Activated CD4-positive, alpha-beta T cell treated with anti-CD3 and anti-CD28 coated beads, Interleukin-2, amount 50 U/mL, for 4 hours (primary cell): ENCODE measurements around the gene SPR.

Source experiments
- DNase-seq, 2 experiments: peaks; one replicate each; pipeline ENCODE4 v3.0.0-alpha.2; 2020

The SPR gene

DNA sequence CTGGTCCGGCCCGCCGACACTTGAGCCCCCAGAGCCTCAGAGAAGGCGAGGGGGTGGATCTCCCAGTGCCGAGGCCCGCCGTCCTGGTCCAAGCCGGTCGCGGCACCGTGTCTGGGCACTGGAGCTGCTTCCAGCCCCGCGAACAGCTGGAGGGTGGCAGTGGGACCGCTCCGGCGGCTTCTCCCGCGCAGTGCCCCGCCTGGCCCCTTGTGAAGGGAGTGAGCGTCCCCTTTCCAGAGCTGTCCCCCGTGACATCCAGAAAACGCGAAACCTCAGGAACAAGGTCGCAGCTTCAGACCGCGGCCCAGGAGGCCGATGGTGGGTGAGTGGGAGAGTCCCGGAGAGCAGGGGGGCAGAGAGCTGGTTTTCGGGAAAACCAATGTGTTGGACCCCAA is 29.5 kb downstream of the SPR start:
- DNase-seq = no peak

DNA sequence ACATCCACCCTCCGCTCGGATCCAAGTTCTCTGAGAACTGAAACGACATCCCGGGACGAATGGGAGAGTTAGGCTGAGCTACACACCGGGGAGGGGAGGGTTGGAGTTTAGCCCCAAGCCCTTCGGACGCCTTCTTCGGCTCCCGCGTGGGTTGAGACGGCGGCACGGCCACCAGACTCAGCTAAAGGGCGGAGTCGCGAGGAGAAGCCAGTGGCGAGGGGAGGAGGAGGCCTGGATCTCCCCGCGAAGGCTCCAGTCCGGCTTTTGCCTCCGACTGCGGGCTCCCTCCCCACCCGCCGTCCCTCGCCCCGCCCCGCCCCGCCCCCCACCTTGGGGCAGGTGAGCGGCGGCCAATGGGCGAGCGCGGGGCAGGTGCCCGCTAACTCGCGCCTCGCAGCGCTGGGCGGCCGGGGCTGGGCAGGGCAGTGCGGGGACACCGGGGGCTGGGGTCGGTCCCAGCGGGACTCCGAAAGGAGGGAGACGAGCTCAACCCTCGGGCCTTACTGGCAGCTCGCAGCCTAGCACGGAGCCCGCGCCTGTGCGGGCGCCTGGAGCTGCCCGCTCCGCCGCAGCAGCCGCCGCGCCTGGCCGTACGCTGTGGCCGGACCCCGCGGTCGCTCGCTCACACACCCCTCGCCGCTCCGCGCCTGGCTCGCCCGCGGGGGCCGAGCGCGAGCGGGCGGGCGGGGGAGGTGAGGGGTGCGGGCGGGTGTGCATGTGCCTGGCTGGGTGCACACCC is 30.1 kb downstream of the SPR start, which contains the start of gene EMX1:
TSS of gene EMX1 (plus strand) at position 382 of the 739 bp plus-strand sequence. CDS start at position 716, 334 bp downstream.
- DNase-seq = peak; percentile 24 to 26

DNA sequence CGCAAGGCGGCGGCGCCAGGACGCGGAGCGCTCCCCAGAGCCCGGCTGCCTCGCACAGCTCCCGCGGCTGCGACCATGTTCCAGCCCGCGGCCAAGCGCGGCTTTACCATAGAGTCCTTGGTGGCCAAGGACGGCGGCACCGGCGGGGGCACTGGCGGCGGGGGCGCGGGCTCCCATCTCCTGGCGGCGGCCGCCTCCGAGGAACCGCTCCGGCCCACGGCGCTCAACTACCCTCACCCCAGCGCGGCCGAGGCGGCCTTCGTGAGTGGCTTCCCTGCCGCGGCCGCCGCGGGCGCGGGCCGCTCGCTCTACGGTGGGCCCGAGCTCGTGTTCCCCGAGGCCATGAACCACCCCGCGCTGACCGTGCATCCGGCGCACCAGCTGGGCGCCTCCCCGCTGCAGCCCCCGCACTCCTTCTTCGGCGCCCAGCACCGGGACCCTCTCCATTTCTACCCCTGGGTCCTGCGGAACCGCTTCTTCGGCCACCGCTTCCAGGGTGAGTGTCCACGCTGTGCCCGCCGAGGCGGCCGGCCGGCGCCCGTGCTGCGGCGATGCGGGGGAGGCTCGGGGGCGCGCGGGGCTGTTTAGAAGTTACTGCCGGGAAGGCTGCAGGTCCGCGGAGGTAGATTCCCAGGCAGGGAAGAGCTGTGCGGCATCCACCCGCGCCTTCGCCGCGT is 30.8 kb downstream of the SPR start:
- no peak for DNase-seq

DNA sequence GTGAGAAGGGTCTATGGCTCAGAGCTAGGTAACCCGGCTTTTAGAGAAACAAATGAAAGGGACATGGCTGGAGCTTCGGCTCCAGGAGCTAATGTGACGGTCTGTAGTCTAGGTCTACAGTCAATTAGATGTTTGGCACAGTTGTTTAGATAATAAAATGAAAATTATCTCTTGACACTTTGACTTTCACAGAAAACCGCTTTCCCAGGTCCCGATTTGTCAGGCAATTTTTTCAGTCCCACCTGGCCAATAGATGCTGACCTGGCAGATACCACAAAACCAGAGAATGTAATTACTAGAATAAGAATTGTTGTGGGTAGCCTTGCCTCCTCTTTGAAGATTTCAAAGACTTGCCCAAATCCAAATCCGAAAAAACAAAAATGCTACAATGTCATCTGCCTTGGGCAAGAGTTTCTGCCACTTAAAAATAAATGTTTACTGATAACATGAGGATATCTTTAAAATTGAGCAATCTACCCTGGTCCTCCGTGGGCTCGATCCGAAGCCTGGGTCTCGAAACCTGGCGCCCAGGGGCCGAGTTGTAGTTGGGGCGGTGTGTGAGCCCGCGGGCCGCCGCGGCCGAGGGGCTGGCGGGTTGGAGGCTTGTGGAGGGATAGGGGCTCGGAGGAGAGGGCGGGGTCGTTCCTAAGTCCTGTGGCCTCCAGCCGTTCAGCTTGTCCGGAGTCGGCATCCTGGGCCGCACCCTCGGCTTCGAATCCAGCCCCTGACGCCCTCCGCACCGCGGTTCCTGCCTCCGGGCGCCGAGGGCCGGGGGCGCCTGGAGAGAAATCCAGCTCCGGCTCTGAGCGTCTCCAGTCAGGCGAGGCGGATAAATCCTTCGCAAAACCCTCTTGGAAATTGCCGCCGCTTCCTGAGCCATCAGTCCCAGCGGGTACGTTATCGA is 32.5 kb downstream of the SPR start:
- DNase-seq = no peak

DNA sequence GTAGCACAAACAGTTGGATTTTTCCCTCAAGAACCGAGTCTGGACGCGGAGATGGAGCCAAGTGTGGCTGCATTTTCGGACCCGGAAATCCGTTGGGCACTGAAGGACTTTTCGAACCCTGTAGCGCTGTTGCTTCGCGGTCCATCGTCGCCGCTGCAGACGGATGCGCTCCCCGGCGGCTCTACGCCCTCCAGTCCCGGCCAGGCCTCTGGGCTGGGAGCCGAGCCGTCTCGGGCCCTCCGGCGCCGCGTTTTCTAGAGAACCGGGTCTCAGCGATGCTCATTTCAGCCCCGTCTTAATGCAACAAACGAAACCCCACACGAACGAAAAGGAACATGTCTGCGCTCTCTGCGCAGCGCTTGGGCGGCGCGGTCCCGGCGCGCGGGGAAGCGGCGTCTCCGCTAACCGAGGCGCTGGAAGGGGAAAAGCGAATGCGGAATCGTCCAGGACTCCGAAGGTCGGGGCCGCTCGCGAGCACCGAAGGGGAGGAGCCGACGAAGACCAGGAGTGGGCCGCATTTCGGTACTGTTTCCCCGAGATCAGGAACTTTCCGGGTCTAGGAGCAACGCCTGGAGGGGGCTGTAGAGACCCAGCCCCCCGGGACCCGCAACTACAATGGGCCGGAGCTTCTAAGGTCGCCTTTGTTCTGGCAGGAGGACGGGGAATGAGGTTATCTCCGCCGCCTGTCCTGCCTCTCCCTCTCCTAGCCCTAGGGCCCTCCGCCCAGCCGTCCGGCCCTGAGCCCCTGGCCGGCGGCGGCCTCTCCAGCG is 33.3 kb downstream of the SPR start:
- DNase-seq = no peak

DNA sequence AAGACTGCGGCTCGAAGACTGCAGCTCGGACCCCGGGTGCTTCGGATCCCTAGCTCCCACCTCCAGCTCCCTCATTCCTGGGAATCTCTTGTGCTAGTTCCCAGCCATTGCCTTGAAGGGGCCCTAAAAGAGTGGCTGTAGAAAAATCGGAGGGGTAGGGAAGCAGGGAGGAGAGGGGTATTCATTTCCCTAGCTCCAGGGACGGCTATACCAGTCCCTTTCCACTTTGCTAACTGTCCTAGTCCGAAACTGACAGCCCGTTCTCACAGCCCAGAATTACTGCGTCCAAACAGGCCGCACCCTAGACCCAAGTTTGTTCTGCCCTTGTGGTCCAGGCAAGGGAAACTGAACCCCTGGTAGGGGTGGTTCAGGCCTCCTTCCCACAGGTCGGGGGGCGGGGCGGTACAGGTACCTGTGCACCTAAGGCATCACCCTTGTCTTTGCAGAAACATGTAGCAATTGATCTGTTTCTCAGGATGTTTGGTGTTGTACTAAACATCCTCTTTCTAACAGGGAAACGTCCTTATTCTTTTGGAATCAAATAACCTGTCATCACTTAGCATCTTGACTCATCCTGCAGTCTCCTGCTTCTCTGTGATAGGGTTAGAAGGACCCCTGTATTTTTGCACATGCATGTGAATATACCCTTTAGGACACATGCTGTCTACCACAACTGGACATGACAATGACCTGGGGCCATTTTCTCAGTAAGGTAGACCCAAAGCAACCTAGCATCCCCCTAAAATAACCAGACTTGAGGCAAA is 34.1 kb downstream of the SPR start:
- no peak for DNase-seq

DNA sequence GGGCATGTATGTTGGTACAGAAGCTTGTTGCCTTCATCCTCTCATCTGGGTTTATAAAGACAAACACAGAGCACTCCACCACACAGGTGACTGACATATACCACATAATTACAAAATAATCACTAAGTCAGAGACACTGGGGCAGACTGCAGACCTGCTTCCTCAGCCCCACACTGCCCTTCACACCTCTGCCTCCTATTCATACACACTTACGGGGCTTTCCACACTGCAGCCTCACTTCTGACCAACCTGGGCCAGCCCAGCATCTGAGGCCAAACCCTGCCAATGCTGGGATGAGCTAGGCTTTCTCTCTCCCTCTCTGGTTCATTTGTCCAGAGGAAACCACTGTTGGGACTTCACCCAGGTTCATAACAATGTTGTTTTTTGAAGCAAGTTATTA is 34.6 kb downstream of the SPR start:
- DNase-seq = no peak

DNA sequence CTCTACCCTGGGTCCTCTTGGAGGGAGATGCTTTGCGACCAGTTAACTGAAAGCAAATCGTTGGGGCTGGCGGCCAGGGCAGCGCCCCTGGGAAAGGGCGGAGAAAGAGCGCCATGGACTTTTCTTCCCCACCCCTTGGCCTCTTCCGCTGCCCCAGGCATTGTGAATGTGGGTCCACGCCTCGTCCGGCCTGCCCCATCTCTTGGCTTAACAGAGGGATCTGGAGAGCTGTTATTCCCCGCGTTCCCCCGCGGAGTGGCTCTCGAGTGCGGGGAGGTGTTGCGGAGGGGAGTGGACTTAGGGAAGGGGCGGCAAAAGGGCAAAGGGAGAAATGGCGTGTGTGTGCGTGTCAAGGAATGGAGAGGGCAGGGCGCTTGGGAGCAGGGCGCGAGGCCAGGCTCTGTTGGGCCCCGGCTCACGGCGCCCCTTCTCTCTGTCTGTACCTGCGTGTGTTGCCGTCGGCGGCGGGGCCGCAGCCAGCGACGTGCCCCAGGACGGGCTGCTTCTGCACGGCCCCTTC is 36.7 kb downstream of the SPR start:
- DNase-seq = no peak

DNA sequence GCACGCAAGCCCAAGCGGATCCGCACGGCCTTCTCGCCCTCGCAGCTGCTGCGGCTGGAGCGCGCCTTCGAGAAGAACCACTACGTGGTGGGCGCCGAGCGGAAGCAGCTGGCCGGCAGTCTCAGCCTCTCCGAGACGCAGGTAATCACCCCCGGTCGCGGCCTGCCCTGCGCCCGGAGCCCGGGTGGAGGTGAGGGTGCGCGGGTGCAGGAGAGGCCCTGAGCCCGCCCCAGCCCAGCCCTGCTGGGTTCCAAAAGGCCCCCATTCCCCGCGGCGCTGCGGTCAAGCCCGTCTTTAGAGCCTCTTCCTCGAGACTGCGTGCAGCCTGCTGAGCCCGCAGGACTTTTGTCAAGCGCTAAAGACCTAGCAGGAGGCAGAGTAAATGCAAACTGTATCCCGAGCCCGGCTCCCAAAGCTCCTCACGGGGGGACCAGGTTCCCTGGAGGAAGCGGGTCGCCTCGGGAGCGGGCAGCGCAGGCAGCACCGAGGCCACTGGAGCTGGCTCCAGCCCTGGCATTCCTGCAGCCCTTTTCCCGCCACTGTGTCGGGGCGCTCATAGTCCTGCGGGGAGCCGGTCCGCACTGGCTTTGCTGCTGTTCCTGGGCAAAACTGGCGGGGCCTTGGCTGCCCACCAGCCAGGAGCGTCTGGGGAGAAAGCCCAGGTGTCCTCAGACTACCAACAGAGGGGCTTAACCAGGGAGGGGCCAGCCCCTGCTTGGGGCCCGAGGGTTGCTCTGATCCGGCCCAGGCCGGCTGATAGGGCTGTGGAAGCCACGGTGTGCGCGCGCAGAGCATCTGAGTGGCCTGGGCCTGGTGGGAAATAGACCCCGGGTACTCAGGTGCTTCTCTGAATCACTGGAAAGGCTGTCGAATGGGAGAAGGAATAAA is 37.4 kb downstream of the SPR start:
- no peak for DNase-seq

DNA sequence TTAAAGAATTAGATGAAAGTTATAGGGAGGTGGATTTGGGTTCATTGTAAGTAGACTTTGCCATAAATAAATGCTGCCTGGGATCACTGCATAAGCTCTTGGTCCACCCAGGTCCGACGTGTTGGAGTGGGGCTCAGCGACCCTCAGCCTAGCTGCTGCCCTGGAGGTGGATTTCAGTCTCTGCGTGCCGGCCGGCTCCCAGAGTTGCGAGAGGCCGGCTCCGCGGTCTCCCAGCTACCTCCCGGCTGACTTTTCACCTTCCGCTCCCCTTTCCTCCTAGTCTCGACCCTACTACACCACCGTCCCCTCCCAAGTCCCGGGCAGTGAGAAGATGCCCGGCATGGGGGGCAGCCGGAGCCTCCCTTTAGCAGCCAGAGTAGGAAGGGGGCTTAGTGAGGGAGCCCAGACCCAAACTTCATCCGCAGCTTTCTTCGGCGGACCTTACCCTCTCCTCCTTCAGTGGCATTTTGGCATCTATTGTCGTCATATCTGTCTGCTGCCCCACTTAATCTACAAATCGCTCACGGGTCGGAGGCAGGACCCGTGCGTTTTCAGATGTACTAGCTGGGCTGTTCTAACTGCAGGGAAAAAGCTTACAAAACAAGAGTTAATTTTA is 38.2 kb downstream of the SPR start:
- DNase-seq = no peak

DNA sequence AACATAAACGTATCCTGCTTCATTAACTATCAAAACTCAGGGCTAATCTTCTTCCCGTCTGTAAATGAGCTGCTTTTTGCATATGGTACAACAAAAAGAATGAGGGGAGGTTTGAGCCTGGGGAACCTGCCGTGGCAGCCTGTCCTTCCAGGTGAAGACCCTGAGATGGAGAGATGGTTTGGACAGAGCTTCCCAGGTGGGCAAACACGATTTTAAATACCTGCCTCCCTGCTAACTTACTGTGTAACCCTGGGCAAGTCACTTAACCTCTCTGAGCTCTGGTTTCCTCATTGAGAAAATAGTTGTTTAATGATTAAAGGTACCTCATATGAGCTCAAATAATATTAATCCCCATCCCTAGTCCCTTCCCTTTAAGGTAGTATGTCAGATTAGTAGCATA is 39.2 kb downstream of the SPR start:
- no peak for DNase-seq

DNA sequence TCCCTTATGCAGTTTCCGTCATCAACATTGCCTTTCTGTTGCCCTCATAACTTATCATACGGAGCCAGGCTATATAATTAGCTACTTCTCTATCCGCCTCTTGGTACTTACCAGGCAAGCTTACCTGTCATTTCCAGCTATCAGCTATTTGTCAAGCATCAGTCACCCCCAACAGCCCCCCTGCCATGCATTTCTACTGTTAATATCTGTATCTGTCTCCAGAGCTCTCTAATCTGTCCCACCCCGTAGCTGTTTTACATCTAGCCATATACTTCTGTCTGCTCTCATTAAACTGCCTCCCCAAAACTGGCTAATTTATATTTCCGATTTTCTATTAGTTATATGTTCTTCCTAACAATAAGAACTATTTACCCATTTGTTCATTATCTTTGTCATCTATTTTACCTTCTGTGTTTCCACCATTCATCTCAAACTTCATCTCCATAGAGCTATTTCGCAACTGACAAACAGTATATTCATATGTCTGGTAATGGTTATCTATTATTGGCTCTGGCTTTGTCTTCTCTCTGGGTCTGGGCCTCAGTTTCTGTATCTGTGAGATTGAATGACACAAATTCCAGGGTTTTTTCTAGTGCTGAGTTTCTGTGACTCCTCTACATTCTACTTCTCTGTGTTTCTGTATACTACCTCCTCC is 39.7 kb downstream of the SPR start:
- DNase-seq = no peak

DNA sequence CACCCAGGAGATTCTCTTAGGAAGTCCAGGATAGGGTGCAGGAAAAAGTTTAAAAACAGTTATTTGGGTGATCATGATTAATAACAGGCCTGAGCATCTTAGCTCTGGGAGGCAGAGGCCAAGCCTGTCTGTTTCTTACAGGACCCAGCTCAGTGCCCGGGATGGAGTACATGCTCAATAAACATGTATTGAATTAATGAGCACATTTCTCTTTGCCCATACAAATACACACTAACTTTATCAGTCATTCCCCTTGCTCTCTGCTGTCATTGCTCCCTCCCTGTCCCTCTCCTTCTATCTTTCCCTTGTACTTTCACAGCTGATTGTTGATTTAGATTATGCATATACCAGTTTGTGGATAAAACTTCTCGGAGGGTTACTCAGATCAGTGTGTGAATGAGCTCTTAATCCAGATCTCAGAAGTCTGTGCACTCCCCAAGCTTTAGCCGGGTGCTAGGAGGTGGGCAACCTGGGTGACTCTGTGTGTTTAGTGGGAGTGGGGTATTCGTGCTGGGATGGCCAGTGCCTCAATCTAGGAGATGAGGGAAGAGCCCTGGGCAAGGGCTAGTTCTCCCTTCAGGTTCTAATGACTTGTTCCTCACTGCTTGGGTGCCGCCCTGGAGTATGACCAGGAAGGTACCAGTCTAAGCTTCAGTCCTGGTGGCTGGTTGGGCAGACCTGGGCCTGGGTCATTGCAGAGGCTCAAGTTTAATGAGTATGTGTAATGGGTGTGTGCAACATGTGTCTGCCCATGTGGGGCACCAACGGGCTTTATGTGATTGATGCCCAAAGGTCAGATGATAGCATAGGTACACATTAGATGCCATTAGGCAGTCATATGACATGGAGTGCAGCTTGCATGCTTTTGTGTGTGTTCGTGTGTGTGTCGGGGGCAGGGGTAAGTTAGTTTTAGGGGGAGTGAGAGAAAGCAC is 40.7 kb downstream of the SPR start:
- DNase-seq = no peak

DNA sequence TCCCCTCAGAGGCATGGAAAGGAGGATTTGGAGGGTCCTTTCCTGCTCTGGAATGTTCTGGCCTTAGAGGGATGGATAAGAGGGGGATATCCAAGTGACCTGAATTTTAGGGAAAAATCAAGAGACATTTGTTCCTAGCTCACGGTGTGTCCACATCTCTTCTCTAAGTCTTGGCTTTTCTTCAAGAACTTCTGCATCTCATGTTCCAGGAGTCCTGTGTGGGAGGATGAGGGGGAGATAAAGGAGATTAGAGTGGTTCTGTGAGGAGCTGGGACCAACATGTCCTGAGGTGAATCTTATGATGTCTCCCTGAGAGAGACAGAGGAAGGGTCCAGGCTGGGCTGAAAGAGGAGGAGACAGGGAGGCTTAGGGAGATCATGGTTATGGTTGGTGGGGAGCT is 41.8 kb downstream of the SPR start:
- no peak for DNase-seq

DNA sequence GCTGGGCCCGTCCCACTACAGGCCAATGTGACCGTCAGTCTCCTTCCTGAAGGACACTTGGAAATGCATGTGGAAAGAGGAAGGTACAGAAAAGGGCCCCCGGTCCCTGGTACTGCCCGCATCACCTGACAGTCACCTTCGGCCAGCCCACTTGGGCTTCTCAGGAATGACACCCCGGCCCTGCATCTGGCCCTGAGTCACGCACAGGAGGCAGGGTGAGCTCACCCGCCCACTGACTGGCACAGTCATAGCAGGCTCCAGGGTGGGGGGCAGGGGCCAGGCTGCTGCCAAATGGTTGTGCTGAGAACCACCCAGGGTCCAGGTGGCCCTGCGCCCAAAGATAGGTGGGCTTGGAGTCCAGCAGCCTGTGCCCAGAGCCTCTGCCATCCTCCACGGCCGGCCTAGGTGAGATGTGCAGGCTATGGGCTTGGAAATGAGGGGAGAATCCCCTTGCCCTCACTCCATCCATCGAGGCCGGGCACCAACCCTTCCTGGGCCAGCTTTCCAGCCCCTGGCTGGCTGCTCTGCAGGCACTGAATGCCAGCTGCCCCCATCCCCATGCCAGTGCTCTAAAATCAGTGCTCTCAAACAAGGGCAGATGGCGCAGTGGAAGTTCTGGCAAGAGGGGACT is 44.2 kb downstream of the SPR start:
- DNase-seq = no peak

DNA sequence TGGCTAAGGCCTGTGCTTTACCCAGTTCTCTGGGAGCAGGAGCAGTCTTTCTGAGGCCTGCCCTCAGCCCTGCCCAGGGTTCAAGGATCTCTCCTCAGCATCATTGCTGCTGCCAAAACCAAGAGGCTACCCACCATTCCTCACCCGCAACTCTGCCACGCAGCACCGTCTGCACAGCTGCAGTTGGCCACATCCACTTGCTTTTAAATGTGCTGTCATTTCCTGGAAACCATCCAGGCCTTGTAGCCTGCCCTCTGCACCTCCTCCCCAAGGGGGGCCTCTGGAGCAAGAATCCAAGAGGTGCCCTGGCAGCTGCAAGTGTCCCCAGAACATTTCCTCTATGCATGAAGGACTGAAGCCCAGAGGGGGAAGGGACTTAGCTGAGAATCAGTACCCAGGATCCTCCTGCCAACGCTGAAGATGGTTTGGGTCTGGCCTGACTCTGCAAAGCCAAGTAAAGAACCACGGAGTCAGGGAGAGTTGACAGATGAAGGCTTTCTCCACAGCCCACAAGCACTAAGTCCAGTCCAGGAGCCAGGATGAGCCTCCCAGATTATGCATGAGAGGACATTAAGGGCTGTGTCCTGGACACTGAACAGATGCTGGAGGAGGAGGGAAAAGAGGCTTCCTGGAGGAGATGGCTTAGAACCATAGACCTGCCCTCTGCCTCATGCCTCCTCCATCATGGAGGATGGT is 45.0 kb downstream of the SPR start:
- DNase-seq = no peak

DNA sequence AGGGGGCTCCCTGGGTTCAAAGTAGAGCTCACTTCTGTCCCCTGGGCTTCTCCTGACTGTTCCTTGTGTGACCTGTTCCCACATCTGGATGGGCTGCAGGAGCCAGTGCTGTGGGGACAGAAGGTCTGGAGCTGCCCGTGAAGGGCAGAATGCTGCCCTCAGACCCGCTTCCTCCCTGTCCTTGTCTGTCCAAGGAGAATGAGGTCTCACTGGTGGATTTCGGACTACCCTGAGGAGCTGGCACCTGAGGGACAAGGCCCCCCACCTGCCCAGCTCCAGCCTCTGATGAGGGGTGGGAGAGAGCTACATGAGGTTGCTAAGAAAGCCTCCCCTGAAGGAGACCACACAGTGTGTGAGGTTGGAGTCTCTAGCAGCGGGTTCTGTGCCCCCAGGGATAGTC is 45.6 kb downstream of the SPR start:
- DNase-seq = no peak
